ENCODE measurements around the gene RASGEF1C.

RASGEF1C gene

GRCh38 chr5:180116077-180116999 lies 92.7 kb downstream of the RASGEF1C start:
- no peak overlapping the region for H3K4me3 ChIP-seq (ENCODE audit: low read depth, low read length)
- no peak for TF ChIP-seq CTCF (IDR thresholded peaks at IDR 0.05; ENCODE audit: low read depth, low read length)

GRCh38 chr5:180115326-180116076 lies 93.5 kb downstream of the RASGEF1C start:
- no peak overlapping the region for H3K4me3 ChIP-seq (ENCODE audit: low read depth, low read length)
- TF ChIP-seq CTCF (IDR thresholded peaks at IDR 0.05; ENCODE audit: low read depth, low read length) = no peak

GRCh38 chr5:180114304-180115003 lies 94.6 kb downstream of the RASGEF1C start:
- no peak for TF ChIP-seq CTCF (IDR thresholded peaks at IDR 0.05; ENCODE audit: low read depth, low read length)
- H3K4me3 ChIP-seq (ENCODE audit: low read depth, low read length) = no peak overlapping the region

- no peak overlapping the region for H3K4me3 ChIP-seq (ENCODE audit: low read depth, low read length)
- TF ChIP-seq CTCF (IDR thresholded peaks at IDR 0.05; ENCODE audit: low read depth, low read length) = no peak
Observed at GRCh38 chr5:180113660-180114303, 95.2 kb downstream of the RASGEF1C start.

- no peak overlapping the region for H3K4me3 ChIP-seq (ENCODE audit: low read depth, low read length)
- no peak for TF ChIP-seq CTCF (IDR thresholded peaks at IDR 0.05; ENCODE audit: low read depth, low read length)
Observed at GRCh38 chr5:180112181-180112861, 96.7 kb downstream of the RASGEF1C start.

- no peak for TF ChIP-seq CTCF (IDR thresholded peaks at IDR 0.05; ENCODE audit: low read depth, low read length)
- H3K4me3 ChIP-seq (ENCODE audit: low read depth, low read length) = no peak overlapping the region
Observed at GRCh38 chr5:180111273-180112002, 97.6 kb downstream of the RASGEF1C start.
